Measurements from ENCODE around the gene LDAF1.
A peak's percentile ranks its signal among the peaks of the same experiment; 100 is the strongest.
"Not testable (repeated sequence)": the region's sequence is repeated elsewhere in the genome, so short reads cannot be mapped to it uniquely, and the experiment has no call there.

Gene LDAF1

GRCh38 chr16:21158208-21159110 is at the start of gene LDAF1:
LDAF1 (plus strand) TSS chr16:21158674; CDS start chr16:21161183, 2,509 bp downstream.
- DNase-seq, result peak; percentile 48

GRCh38 chr16:21115551-21115950 is 42.9 kb upstream of the LDAF1 start:
- DNase-seq, result not testable (repeated sequence)

DNA sequence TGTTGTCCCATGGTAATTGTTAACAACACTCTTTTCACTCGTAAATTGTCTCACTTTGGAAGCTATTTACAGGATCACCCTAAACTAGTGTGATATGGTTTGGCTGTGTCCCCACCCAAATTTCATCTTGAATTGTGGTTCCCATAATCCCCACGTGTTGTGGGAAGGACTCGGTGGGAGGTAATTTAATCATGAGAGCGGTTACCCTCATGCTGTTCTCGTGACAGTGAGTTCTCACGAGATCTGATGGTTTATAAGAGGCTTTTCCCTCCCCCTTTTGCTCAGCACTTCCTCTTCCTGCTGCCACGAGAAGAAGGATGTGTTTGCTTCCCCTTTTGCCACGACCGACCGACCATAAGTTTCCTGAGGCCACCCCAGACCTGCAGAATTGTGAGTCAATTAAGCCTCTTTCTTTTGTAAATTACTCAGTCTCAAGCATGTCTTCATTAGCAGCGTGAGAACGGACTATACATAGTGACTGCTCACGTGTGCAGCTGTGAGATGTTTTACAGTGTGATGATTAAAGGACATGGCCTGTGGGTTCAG is 42.3 kb upstream of the LDAF1 start:
- no peak for DNase-seq

DNA sequence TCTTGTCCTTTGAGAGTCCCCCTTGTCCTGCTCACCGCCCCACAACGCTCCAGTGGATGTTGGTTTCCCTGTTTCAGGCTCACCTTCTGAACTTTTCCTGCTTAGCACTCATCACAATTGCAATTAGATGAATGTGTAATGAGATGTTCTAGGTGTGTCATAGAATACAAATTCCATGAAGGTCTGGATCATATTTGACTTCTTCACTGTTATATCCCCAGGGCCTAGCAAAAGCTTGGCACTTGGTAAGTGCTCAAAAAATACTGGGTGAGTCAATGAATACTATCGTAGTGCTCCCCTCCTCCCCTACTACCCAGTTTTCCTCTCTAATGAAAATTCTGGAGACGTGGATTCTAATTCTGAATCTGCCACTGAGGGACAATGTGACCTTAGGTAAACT is 40.9 kb upstream of the LDAF1 start:
- DNase-seq, result no peak

GRCh38 chr16:21120976-21121520 is 37.4 kb upstream of the LDAF1 start:
- DNase-seq, result no peak

- no peak for DNase-seq
Measured at GRCh38 chr16:21125191-21125590, 33.3 kb upstream of the LDAF1 start.

DNA sequence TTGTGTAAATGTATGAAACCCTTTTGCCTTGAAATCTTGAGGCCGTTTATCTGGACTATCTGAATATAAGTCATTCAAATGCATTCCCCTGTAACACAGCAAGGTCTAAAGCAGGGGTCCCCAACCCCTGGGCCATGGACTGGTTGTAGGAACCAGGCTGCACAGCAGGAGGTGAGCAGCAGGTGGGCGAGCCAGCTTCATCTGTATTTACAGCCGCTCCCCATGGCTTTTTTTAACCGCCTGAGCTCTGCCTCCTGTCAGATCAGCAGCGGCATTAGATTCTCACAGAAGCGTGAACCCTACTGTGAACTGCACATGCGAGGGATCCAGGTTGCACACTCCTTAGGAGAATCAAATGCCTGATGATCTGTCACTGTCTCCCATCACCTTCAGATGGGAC is 32.0 kb upstream of the LDAF1 start:
- no peak for DNase-seq

- DNase-seq, result no peak
Measured at GRCh38 chr16:21128991-21129390, 29.5 kb upstream of the LDAF1 start.

- no peak for DNase-seq
Measured at GRCh38 chr16:21130811-21131210, 27.7 kb upstream of the LDAF1 start.

GRCh38 chr16:21134053-21134452 is 24.4 kb upstream of the LDAF1 start:
- no peak for DNase-seq

GRCh38 chr16:21145738-21146137 is 12.7 kb upstream of the LDAF1 start:
- DNase-seq, result peak; percentile 83

- DNase-seq, result peak; percentile 94
Measured at GRCh38 chr16:21150375-21151001, 8.0 kb upstream of the LDAF1 start, which contains the start of gene DNAH3. DNAH3 (minus strand) TSS chr16:21150846; CDS start chr16:21150319, 527 bp downstream.

DNA sequence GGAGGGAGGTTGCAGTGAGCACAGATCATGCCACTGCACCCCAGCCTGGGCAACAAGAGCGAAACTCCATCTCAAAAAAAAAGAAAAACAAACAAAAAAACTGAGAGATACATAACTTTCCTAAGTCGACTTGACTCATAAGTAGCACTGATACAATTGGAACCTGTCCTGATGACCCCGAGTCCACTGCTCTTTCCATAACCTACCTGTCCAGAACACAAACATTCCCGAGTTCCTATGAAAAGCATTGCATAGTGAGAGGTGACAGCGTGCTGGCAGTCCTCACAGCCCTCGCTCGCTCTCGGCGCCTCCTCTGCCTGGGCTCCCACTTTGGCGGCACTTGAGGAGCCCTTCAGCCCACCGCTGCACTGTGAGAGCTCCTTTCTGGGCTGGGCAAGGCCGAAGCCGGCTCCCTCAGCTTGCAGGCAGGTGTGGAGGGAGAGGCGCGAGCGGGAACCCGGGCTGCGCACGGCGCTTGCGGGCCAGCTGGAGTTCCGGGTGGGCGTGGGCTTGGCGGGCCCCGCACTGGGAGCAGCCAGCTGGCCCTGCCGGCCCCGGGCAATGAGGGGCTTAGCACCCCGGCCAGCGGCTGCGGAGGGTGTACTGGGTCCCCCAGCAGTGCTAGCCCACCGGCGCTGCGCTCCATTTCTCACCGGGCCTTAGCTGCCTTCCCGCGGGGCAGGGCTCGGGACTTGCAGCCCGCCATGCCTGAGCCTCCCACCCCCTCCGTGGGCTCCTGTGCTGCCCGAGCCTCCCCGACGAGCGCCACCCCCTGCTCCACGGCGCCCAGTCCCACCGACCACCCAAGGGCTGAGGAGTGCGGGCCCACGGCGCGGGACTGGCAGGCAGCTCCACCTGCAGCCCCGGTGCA is 6.1 kb upstream of the LDAF1 start:
- peak; percentile 42 for DNase-seq

- not testable (repeated sequence) for DNase-seq
Measured at GRCh38 chr16:21153124-21153729, 5.2 kb upstream of the LDAF1 start.

DNA sequence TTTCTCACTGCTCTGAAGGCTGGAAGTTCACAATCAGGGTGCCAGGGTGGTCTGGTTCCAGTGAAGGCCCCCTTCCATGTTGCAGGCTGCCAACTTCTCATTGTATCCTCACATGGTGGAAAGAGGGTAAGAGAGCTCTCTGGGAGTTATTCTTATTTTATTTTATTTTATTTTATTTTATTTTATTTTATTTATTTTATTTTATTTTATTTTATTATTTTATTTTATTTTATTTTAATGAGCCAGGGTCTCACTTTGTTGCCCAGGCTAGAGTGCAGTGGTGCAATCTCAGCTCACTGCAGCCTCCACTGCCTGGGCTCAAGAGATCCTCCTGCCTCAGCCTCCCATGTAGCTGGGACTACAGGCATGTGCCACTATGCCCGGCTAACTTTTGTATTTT is 2.5 kb upstream of the LDAF1 start:
- not testable (repeated sequence) for DNase-seq

DNA sequence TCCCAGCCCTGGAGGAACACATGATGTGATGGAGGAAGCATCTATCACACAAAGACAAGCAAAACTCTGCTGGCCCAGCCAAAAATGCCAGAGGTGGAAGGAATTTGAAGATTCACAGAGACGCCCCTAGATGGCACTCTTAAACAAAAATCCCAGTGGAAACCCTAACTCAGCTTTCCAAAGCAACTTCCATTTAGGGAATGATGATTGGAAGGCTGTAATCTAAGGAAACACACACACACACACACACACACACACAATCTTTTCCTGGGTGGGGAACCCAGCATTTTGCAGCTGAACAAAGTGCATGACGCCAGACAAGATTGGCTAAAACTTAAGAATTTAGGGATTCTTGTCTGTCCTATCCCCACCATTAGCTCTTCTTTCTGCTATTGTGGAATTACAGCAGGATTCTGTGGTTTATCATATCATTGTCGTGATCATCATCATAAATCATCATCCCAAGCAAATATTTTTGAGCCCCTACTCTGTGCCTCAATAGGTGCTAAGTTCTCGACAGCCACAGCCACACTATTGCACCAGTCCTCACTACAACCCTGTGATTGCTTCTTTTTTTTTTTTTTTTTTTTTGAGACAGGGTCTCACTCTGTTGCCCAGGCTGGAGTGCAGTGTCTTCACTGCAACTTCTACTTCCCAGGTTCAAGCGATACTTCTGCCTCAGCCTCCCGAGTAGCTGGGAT is 1.6 kb upstream of the LDAF1 start:
- DNase-seq, result peak; percentile 69

DNA sequence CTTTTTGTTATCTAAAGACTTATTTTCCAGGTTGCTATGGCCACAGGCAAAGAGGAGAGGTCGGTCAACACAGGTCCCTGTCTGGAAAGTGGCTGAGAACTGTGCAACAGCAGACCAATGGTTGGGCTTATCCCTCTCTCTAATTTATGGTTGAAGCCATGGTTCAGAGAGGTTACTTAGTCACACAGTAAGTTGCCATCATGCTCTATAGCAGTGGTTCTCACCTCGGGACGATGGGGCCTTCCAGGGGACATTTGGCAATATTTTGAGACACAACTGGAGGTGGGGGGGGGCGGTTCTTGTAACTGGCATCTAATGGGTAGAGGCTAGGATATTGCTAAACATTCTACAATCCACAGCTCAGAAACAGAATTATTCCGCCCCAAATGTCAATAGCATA is 842 bp upstream of the LDAF1 start:
- DNase-seq, result no peak

DNA sequence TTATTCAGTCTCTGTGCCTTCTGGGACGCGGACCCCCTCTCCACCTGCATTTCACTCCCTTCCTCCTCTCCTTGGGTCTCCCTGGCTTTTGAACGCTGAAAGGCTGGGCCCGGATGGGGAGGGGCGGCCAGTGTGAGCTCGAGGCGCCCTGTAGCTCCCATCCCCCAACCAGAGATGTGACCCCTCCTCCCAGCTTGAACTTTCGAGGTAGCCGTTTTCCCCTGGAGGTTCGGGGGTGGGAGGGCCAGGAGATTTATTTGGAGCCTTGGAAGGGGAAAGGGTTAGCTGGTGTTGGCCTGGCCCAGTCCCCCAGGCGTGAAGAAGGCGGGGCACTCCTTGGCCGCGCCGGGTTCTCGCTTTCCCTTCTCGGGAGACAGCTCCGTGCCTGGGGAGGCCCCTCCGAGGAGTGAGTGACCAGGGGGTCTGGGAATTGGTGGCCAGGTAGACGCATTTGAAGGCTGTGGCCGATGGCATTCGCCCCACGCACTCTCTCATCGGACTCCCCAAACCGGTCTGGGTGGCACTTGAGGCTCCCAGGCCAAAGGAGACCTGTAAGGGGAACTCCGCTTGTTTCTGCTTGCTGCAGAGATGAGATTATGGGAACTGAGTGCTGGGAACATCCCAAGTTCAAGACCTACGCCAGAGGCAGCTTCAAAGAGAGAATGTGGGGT is 942 bp downstream of the LDAF1 start:
- peak; percentile 28 for DNase-seq

GRCh38 chr16:21160276-21160675 is 1.8 kb downstream of the LDAF1 start:
- DNase-seq, result no peak

DNA sequence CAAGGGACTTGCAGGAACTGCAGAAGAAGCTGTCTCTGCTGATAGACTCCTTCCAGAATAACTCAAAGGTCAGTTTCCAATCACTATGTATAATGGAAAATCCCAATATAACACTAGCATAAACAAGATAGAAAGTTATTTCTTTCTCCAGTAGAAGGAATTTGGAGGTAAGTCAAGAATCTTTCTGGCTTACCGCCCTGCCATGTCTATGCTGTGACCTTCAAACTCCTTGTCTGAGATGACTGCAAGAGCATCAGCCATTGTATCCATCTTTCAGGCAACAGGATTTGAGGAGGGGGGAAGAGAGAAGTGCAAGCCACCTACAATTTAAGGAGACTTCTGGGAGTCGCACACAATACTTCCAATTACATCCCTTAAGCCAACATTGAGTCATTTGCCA is 2.7 kb downstream of the LDAF1 start:
- DNase-seq, result no peak

- peak; percentile 14 for DNase-seq
Measured at GRCh38 chr16:21162661-21163151, 4.2 kb downstream of the LDAF1 start.

All from DMS79 treated with DMSO at 0.1 percent for 48 hours (cell line).